GM19238 (cell line): ENCODE results near the gene ALS2.
"Not testable (repeated sequence)": the region's sequence is repeated elsewhere in the genome, so short reads cannot be mapped to it uniquely, and the experiment has no call there.

ENCODE experiments used
- DNase-seq: peaks from one replicate; pipeline ENCODE4 v3.0.0; 2011; ENCODE audit warnings: low spot score; ENCODE audit not compliant: insufficient read length

Gene ALS2

GRCh38 chr2:201780674-201781493 lies at the start of gene ALS2:
Gene ALS2, minus strand, starts transcription at chr2:201780933. Its CDS starts 12,048 bp downstream, at chr2:201768885.
- peak; percentile 75 for DNase-seq

- no peak for DNase-seq
Observed at GRCh38 chr2:201828220-201828619, 47.5 kb upstream of the ALS2 start.

GRCh38 chr2:201827621-201828020 lies 46.9 kb upstream of the ALS2 start:
- no peak for DNase-seq

GRCh38 chr2:201824212-201824611 lies 43.5 kb upstream of the ALS2 start:
- no peak for DNase-seq

GRCh38 chr2:201821080-201821479 lies 40.3 kb upstream of the ALS2 start:
- no peak for DNase-seq

GRCh38 chr2:201820383-201821007 lies 39.8 kb upstream of the ALS2 start:
- no peak for DNase-seq

GRCh38 chr2:201816657-201817575 lies 36.2 kb upstream of the ALS2 start:
- DNase-seq, result no peak

GRCh38 chr2:201813996-201814760 lies 33.4 kb upstream of the ALS2 start:
- DNase-seq, result no peak

- not testable (repeated sequence) for DNase-seq
Observed at GRCh38 chr2:201810604-201811003, 29.9 kb upstream of the ALS2 start.

- no peak for DNase-seq
Observed at GRCh38 chr2:201809633-201810032, 28.9 kb upstream of the ALS2 start.

GRCh38 chr2:201808027-201808426 lies 27.3 kb upstream of the ALS2 start:
- no peak for DNase-seq

GRCh38 chr2:201807452-201807999 lies 26.8 kb upstream of the ALS2 start:
- no peak for DNase-seq

GRCh38 chr2:201806442-201807170 lies 25.9 kb upstream of the ALS2 start, which contains the start of gene CDK15:
Gene CDK15, plus strand, starts transcription at chr2:201806537. Its CDS starts 128 bp downstream, at chr2:201806665.
- no peak for DNase-seq

- DNase-seq, result not testable (repeated sequence)
Observed at GRCh38 chr2:201798914-201799285, 18.2 kb upstream of the ALS2 start.

GRCh38 chr2:201798252-201798913 lies 17.6 kb upstream of the ALS2 start:
- no peak for DNase-seq

- DNase-seq, result no peak
Observed at GRCh38 chr2:201797175-201797840, 16.6 kb upstream of the ALS2 start.

GRCh38 chr2:201796478-201796865 lies 15.7 kb upstream of the ALS2 start:
- DNase-seq, result no peak

- DNase-seq, result no peak
Observed at GRCh38 chr2:201795607-201796477, 15.1 kb upstream of the ALS2 start.
